T-helper 2 cell treated with Interferon-gamma antibody and Interleukin-4, amounts not matched to agents 5 μg/mL and 100 μg/mL, for 36 hours (primary cell): ENCODE measurements around the gene MRO.
"Not testable (repeated sequence)": the region's sequence is repeated elsewhere in the genome, so short reads cannot be mapped to it uniquely, and the experiment has no call there.

Experiments
- DNase-seq: peaks from one replicate; pipeline ENCODE4 v3.0.0; 2021; ENCODE audit warnings: low spot score
- H3K27ac Mint-ChIP-seq: one replicate; pipeline ENCODE4 v1.8.0; 2021; ENCODE audit warnings: mild to moderate bottlenecking, mixed read lengths
- H3K27me3 Mint-ChIP-seq: one replicate; pipeline ENCODE4 v1.8.0; 2021; ENCODE audit warnings: low read depth, mixed read lengths
- H3K36me3 Mint-ChIP-seq: one replicate; pipeline ENCODE4 v1.8.0; 2021; ENCODE audit warnings: low read depth, mixed read lengths
- H3K4me1 Mint-ChIP-seq: one replicate; pipeline ENCODE4 v1.8.0; 2021; ENCODE audit warnings: low read depth, mixed read lengths
- H3K4me3 Mint-ChIP-seq: one replicate; pipeline ENCODE4 v1.8.0; 2022; ENCODE audit warnings: mild to moderate bottlenecking, moderate library complexity, mixed read lengths
- H3K9me3 Mint-ChIP-seq: one replicate; pipeline ENCODE4 v1.8.0; 2021; ENCODE audit warnings: mixed read lengths

The MRO gene

GRCh38 chr18:50819728-50820378 lies at the start of gene MRO:
MRO (minus strand) TSS chr18:50820016; CDS start chr18:50809400, 10,616 bp downstream.
- Mint-ChIP-seq H3K4me3 (no peak within 1 kb of the TSS), H3K9me3 (no peaks in the 10 kb centered on the region)

GRCh38 chr18:50869150-50869549 lies 49.3 kb upstream of the MRO start:
- DNase-seq = no peak
- H3K4me1 Mint-ChIP-seq = no peaks in the 10 kb centered on the region
- H3K27me3 Mint-ChIP-seq = peaks cover 15% of the 10 kb centered on the region
- H3K36me3 Mint-ChIP-seq = no peaks in the 10 kb centered on the region
- H3K9me3 Mint-ChIP-seq = no peaks in the 10 kb centered on the region
- H3K27ac Mint-ChIP-seq = no peak overlapping the region
- H3K4me3 Mint-ChIP-seq = no peak overlapping the region

More at GRCh38 chr18:50819728-50820378, at the start of gene MRO:
- no peaks in the 10 kb centered on the region for H3K36me3 Mint-ChIP-seq
- no peaks in the 10 kb centered on the region for H3K4me1 Mint-ChIP-seq
- peaks cover 19% of the 10 kb centered on the region for H3K27me3 Mint-ChIP-seq
- peak; percentile 67 for DNase-seq
- H3K27ac Mint-ChIP-seq = no peak within 1 kb of the TSS

- DNase-seq = no peak
- Mint-ChIP-seq H3K36me3 (no peaks in the 10 kb centered on the region), H3K27me3 (peaks cover under 1% of the 10 kb centered on the region)
These were observed 46.9 kb upstream of the MRO start for GRCh38 chr18:50866765-50867164.

GRCh38 chr18:50863840-50864375 lies 44.1 kb upstream of the MRO start:
- H3K9me3 Mint-ChIP-seq = no peaks in the 10 kb centered on the region
- H3K4me3 Mint-ChIP-seq = no peak overlapping the region
- H3K27me3 Mint-ChIP-seq = peaks cover 2% of the 10 kb centered on the region
- no peaks in the 10 kb centered on the region for H3K36me3 Mint-ChIP-seq
- no peaks in the 10 kb centered on the region for H3K4me1 Mint-ChIP-seq
- DNase-seq = no peak
- H3K27ac Mint-ChIP-seq = no peak overlapping the region

More at GRCh38 chr18:50866765-50867164, 46.9 kb upstream of the MRO start:
- no peak overlapping the region for H3K4me3 Mint-ChIP-seq
- H3K4me1 Mint-ChIP-seq = no peaks in the 10 kb centered on the region
- no peak overlapping the region for H3K27ac Mint-ChIP-seq
- H3K9me3 Mint-ChIP-seq = no peaks in the 10 kb centered on the region

- Mint-ChIP-seq H3K4me1 (no peaks in the 10 kb centered on the region), H3K36me3 (no peaks in the 10 kb centered on the region), H3K27ac (no peak overlapping the region), H3K4me3 (no peak overlapping the region), H3K9me3 (no peaks in the 10 kb centered on the region), H3K27me3 (peaks cover 2% of the 10 kb centered on the region)
- DNase-seq = no peak
These were observed 42.6 kb upstream of the MRO start for GRCh38 chr18:50862401-50862800.

GRCh38 chr18:50861617-50862016 lies 41.8 kb upstream of the MRO start:
- H3K36me3 Mint-ChIP-seq = no peaks in the 10 kb centered on the region
- DNase-seq = no peak
- H3K27me3 Mint-ChIP-seq = peaks cover 2% of the 10 kb centered on the region
- no peaks in the 10 kb centered on the region for H3K9me3 Mint-ChIP-seq
- peaks cover 1% of the 10 kb centered on the region for H3K4me1 Mint-ChIP-seq
- H3K4me3 Mint-ChIP-seq = no peak overlapping the region
- no peak overlapping the region for H3K27ac Mint-ChIP-seq

GRCh38 chr18:50859793-50860555 lies 40.2 kb upstream of the MRO start:
- peaks cover 5% of the 10 kb centered on the region for H3K27me3 Mint-ChIP-seq
- H3K9me3 Mint-ChIP-seq = no peaks in the 10 kb centered on the region
- peaks cover 1% of the 10 kb centered on the region for H3K4me1 Mint-ChIP-seq
- no peaks in the 10 kb centered on the region for H3K36me3 Mint-ChIP-seq
- no peak overlapping the region for H3K4me3 Mint-ChIP-seq
- DNase-seq = no peak
- no peak overlapping the region for H3K27ac Mint-ChIP-seq

- H3K9me3 Mint-ChIP-seq = peaks cover 3% of the 10 kb centered on the region
- H3K36me3 Mint-ChIP-seq = no peaks in the 10 kb centered on the region
- DNase-seq = no peak
- H3K4me1 Mint-ChIP-seq = peaks cover 1% of the 10 kb centered on the region
- H3K27me3 Mint-ChIP-seq = peaks cover 12% of the 10 kb centered on the region
- H3K4me3 Mint-ChIP-seq = no peak overlapping the region
- no peak overlapping the region for H3K27ac Mint-ChIP-seq
These were observed 37.9 kb upstream of the MRO start for GRCh38 chr18:50857694-50858093.

- not testable (repeated sequence) for DNase-seq, H3K4me1 Mint-ChIP-seq, H3K36me3 Mint-ChIP-seq, H3K27ac Mint-ChIP-seq, H3K4me3 Mint-ChIP-seq, H3K9me3 Mint-ChIP-seq
- H3K27me3 Mint-ChIP-seq = peaks cover 14% of the 10 kb centered on the region
These were observed 37.4 kb upstream of the MRO start for GRCh38 chr18:50857166-50857565.

GRCh38 chr18:50855976-50856757 lies 36.4 kb upstream of the MRO start:
- no peak overlapping the region for H3K4me3 Mint-ChIP-seq

GRCh38 chr18:50853863-50854271 lies 34.1 kb upstream of the MRO start:
- H3K9me3 Mint-ChIP-seq = peaks cover 3% of the 10 kb centered on the region
- peaks cover 12% of the 10 kb centered on the region for H3K27me3 Mint-ChIP-seq
- no peak for DNase-seq

More at GRCh38 chr18:50855976-50856757, 36.4 kb upstream of the MRO start:
- peaks cover 1% of the 10 kb centered on the region for H3K4me1 Mint-ChIP-seq
- no peak for DNase-seq
- H3K9me3 Mint-ChIP-seq = peaks cover 3% of the 10 kb centered on the region
- no peaks in the 10 kb centered on the region for H3K36me3 Mint-ChIP-seq
- H3K27me3 Mint-ChIP-seq = peaks cover 14% of the 10 kb centered on the region
- H3K27ac Mint-ChIP-seq = no peak overlapping the region

GRCh38 chr18:50850307-50851065 lies 30.7 kb upstream of the MRO start:
- H3K9me3 Mint-ChIP-seq = peaks cover 3% of the 10 kb centered on the region
- H3K36me3 Mint-ChIP-seq = no peaks in the 10 kb centered on the region
- no peak overlapping the region for H3K4me3 Mint-ChIP-seq
- peaks cover 11% of the 10 kb centered on the region for H3K27me3 Mint-ChIP-seq
- no peaks in the 10 kb centered on the region for H3K4me1 Mint-ChIP-seq
- DNase-seq = no peak
- H3K27ac Mint-ChIP-seq = no peak overlapping the region

More at GRCh38 chr18:50853863-50854271, 34.1 kb upstream of the MRO start:
- Mint-ChIP-seq H3K4me3 (no peak overlapping the region), H3K36me3 (no peaks in the 10 kb centered on the region), H3K27ac (no peak overlapping the region), H3K4me1 (peaks cover 1% of the 10 kb centered on the region)

GRCh38 chr18:50849419-50849821 lies 29.6 kb upstream of the MRO start:
- Mint-ChIP-seq H3K4me1 (no peaks in the 10 kb centered on the region), H3K9me3 (peaks cover 2% of the 10 kb centered on the region), H3K27me3 (peaks cover 11% of the 10 kb centered on the region), H3K36me3 (no peaks in the 10 kb centered on the region), H3K4me3 (no peak overlapping the region), H3K27ac (no peak overlapping the region)
- DNase-seq = no peak
